GM12878 (cell line): Measurements from ENCODE around the gene NF1. TPM values are rescaled to one million over a fixed set of nuclear protein-coding genes. Genes with fewer than 3 reads are reported as not detected.

ENCODE experiments used
- ATAC-seq: fragments of 200-7000 bp; cut with Tn5 transposase; 3 replicates; pipeline ENCODE4 v1.9.1; 2020; ENCODE audit warnings: mild to moderate bottlenecking, moderate library complexity
- BruUV-seq: library from RNA; stranded (reverse); fragments of 400-500 nt; replicated peaks from 2 replicates; lab custom pipeline; 2021; lab: Mats Ljungman, UMichigan
- CTCF ChIA-PET: fragments of 300-600 bp; sonication (Branson Sonifier 250); formaldehyde crosslinking; extraction: SDS; loops from one replicate; lab custom pipeline; 2021; ENCODE audit warnings: inconsistent platforms; lab: Yijun Ruan, JAX
- POLR2A ChIA-PET: fragments of 350-600 bp; formaldehyde crosslinking; extraction: SDS; loops from one replicate; lab custom pipeline; 2021; ENCODE audit warnings: inconsistent platforms; lab: Charles Lee
- RAD21 ChIA-PET: fragments of 300-600 bp; sonication (Branson Sonifier 250); formaldehyde crosslinking; loops from one replicate; lab custom pipeline; 2023; ENCODE audit warnings: antibody characterized with exemption; ENCODE audit not compliant: unreplicated experiment; lab: Charles Lee
- SMC1A ChIA-PET: fragments of 300-600 bp; sonication (Branson Sonifier 250); formaldehyde crosslinking; loops from one replicate; lab custom pipeline; 2023; ENCODE audit not compliant: unreplicated experiment, uncharacterized antibody; lab: Charles Lee
- DNase-seq: peaks from one replicate; pipeline ENCODE4 v3.0.0-alpha.2; 2011; ENCODE audit warnings: low read depth, low spot score
- FAIRE-seq: peaks from 3 replicates; lab custom pipeline; 2011; peaks lifted over from hg19 to GRCh38; lab: Jason Lieb, UNC
- H2AFZ ChIP-seq: 2 replicates; pipeline ENCODE4 v1.6.0; 2011; ENCODE audit warnings: low read depth, low read length, control low read depth; ENCODE audit not compliant: control insufficient read depth
- H3K27ac ChIP-seq: 2 replicates; pipeline ENCODE4 v1.5.1; 2011; ENCODE audit warnings: control low read depth; ENCODE audit not compliant: control insufficient read depth, insufficient read depth
- H3K27me3 ChIP-seq, 2 experiments: replicated peaks in 1 of 2; 2 replicates each; pipeline versions ENCODE4 v1.6.0 to v1.6.1; 2011; ENCODE audit warnings: low read length in 1 of 2; ENCODE audit not compliant: control insufficient read depth in 2 of 2, insufficient read depth in 2 of 2
- H3K36me3 ChIP-seq, 2 experiments: 2 replicates each; pipeline ENCODE4 v1.5.1; 2011; ENCODE audit warnings: low read length in 1 of 2; ENCODE audit not compliant: control insufficient read depth in 2 of 2, insufficient read depth in 2 of 2
- H3K4me1 ChIP-seq: 2 replicates; pipeline ENCODE4 v1.6.1; 2011; ENCODE audit warnings: mild to moderate bottlenecking, low read length, moderate library complexity, mixed read lengths; ENCODE audit not compliant: control insufficient read depth, insufficient read depth
- H3K4me2 ChIP-seq: 2 replicates; pipeline ENCODE4 v1.6.0; 2011; ENCODE audit warnings: control low read depth; ENCODE audit not compliant: control insufficient read depth, insufficient read depth
- H3K4me3 ChIP-seq: fragments of 200-600 bp; sonication (generic); 2 replicates; pipeline ENCODE4 v1.5.1; 2016
- H3K79me2 ChIP-seq: 2 replicates; pipeline ENCODE4 v1.6.0; 2011; ENCODE audit warnings: low read length; ENCODE audit not compliant: control insufficient read depth, insufficient read depth
- H3K9ac ChIP-seq: 2 replicates; pipeline ENCODE4 v1.8.0; 2011; ENCODE audit warnings: low read length, control low read depth, mixed read lengths; ENCODE audit not compliant: control insufficient read depth, insufficient read depth
- H3K9me3 ChIP-seq: replicated peaks from 3 replicates; pipeline ENCODE4 v1.5.1; 2011; ENCODE audit warnings: mild to moderate bottlenecking, low read length; ENCODE audit not compliant: control insufficient read depth, insufficient read depth
- H4K20me1 ChIP-seq: 2 replicates; pipeline ENCODE4 v1.6.0; 2011; ENCODE audit not compliant: control insufficient read depth, insufficient read depth
- ATF2 ChIP-seq: IDR thresholded peaks from 2 replicates; pipeline ENCODE4 v1.6.1; 2012; ENCODE audit warnings: low read length, inconsistent platforms
- ATF7 ChIP-seq: fragments of 450-650 bp; IDR thresholded peaks from 2 replicates; pipeline ENCODE4 v1.6.1; 2016; ENCODE audit warnings: low read depth, mild to moderate bottlenecking
- LARP7 ChIP-seq: fragments of 450-650 bp; IDR thresholded peaks from 2 replicates; pipeline ENCODE4 v1.6.1; 2017; ENCODE audit warnings: mild to moderate bottlenecking
- MEF2A ChIP-seq: IDR thresholded peaks from 2 replicates; pipeline ENCODE4 v1.6.1; 2011; ENCODE audit warnings: low read depth, mild to moderate bottlenecking, low read length, moderate library complexity; ENCODE audit not compliant: insufficient read depth
- MYC ChIP-seq: IDR thresholded peaks from 2 replicates; pipeline ENCODE4 v1.6.1; 2011; ENCODE audit warnings: mild to moderate bottlenecking, low read length, moderate library complexity, inconsistent platforms; ENCODE audit not compliant: insufficient read depth, insufficient replicate concordance, insufficient read length, severe bottlenecking
- POLR2AphosphoS2 ChIP-seq: IDR thresholded peaks from 2 replicates; pipeline ENCODE4 v1.6.1; 2011; ENCODE audit warnings: low read depth, mild to moderate bottlenecking, low read length, improper control_type of control experiment, moderate library complexity
- WRNIP1 ChIP-seq: IDR thresholded peaks from 2 replicates; pipeline ENCODE4 v1.6.1; 2011; ENCODE audit warnings: low read depth, low read length, improper control_type of control experiment, borderline replicate concordance
- ZNF274 ChIP-seq: IDR thresholded peaks from one replicate; pipeline ENCODE4 v1.8.0; 2011; ENCODE audit not compliant: insufficient read length, insufficient read depth
- in situ Hi-C: fragments of 300-500 bp; cut with MboI; formaldehyde crosslinking; loops from 9 replicates; pipeline ENCODE4 v1.14.3; 2018; ENCODE audit warnings: mixed read lengths
- intact Hi-C: fragments of 100-400 bp; cut with micrococcal nuclease; formaldehyde crosslinking; loops from one replicate; pipeline ENCODE4 v1.14.2; 2022; ENCODE audit not compliant: unreplicated experiment
- polyA plus RNA-seq, 11 experiments: library from polyadenylated mRNA; depleted of rRNA in 4 of 11; unstranded in 6 of 11; stranded (reverse) in 5 of 11; fragments of >200 nt; fragmentation: Nextera tagmentation in 4 of 11; fragmentation: Illumina TruSeq in 1 of 11; extraction: Ambion mirVana in 4 of 11; extraction: Trizol in 1 of 11; gene quantifications; 1 replicate in 1 of 11; 2 replicates in 10 of 11; pipeline versions ENCODE4 v1.2.1 to v1.2.3, GENCODE V29; 2011 to 2016; ENCODE audit warnings: inconsistent platforms in 2 of 11, missing spikeins in 2 of 11, low read depth in 1 of 11
- total RNA-seq, 4 experiments: library from RNA; depleted of rRNA in 3 of 4; stranded (reverse); fragments of >200 nt in 3 of 4; fragmentation: Illumina TruSeq in 1 of 4; extraction: Trizol in 1 of 4; gene quantifications; 2 replicates each; pipeline versions ENCODE4 v1.2.1 to v1.2.3, GENCODE V29; 2013 to 2021

Gene NF1
- total and polyA plus RNA-seq, 10 of the 15 experiments (the other 5 are each of a cell fraction or from before 2014, with no cell fraction given), result 2.5 to 31.8 (median 16.6) TPM

DNA sequence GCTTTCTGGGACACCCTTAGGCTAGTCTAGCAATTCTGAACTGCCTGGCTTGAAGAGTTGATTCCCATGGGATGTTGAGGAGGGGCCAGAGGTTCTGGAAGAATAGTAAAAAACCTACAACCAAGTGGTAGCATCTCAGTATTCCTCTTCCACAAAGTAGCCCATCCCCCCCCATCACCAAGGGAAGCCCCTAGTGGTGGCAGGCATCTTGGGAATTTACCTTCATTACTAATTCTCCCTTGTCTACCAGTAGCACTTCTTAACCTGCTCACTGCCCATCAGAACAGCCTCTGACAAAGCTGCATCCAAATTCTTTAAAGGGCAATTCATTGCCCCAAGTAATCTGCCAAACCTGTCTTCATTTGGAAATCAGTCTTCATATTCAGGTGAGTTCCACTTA is 283.9 kb downstream of the NF1 start:
- ATAC-seq (peak; percentile 60), FAIRE-seq (no peak), DNase-seq (no peak)
- BruUV-seq, result no TSS peak
- H3K9ac ChIP-seq, result no peak overlapping the region
- no peaks in the 10 kb centered on the region for H4K20me1 ChIP-seq
- H3K4me3 ChIP-seq, result no peak overlapping the region
- ChIA-PET CTCF (interaction anchor here (1.5 to 2.9 kb wide), 3 partner anchors 10 to 158 kb away, joined by 3 to 13 read pairs (median 4); no protein-coding TSS in a partner anchor), POLR2A (interaction anchor here (0.5 kb wide), 1 partner anchor 1671 kb away, joined by 3 read pairs; no protein-coding TSS in a partner anchor), SMC1A (interaction anchor here (0.7 to 0.9 kb wide), 2 partner anchors 11 to 362 kb away, joined by 3 to 4 read pairs; no protein-coding TSS in a partner anchor), RAD21 (no interaction called here)
- H2AFZ ChIP-seq, result no peak overlapping the region
- no peak overlapping the region for H3K27ac ChIP-seq
- in situ Hi-C loops (no loop called here), intact Hi-C loops (no loop called here)
- TF ChIP-seq WRNIP1 (no peak), ATF2 (no peak), POLR2AphosphoS2 (no peak), LARP7 (no peak), ATF7 (no peak), MEF2A (no peak), MYC (no peak), ZNF274 (no peak)
- no peak overlapping the region; the same call in 1 of the 2 replicates for H3K4me2 ChIP-seq
- H3K4me1 ChIP-seq, result peaks cover 10% of the 10 kb centered on the region
- no peaks in the 10 kb centered on the region for H3K9me3 ChIP-seq
- peaks cover 0 to 8% of the 10 kb centered on the region in 2 experiments; a peak in 1 of 4 replicates for H3K36me3 ChIP-seq
- H3K79me2 ChIP-seq, result no peaks in the 10 kb centered on the region
- no peaks in the 10 kb centered on the region for H3K27me3 ChIP-seq
